Stimulated activated CD8-positive, alpha-beta memory T cell treated with anti-CD3 and anti-CD28 coated beads, Interleukin-4, amount 100 ng/mL, for 48 hours (primary cell): ENCODE results near the gene CLSTN2.

Experiments used
- DNase-seq: peaks from one replicate; pipeline ENCODE4 v3.0.0-alpha.2; 2020

CLSTN2 gene

GRCh38 chr3:140574375-140574774 lies 639.4 kb downstream of the CLSTN2 start:
- no peak for DNase-seq

GRCh38 chr3:140576449-140576848 lies 641.5 kb downstream of the CLSTN2 start:
- no peak for DNase-seq

- DNase-seq, result no peak
These were observed 642.9 kb downstream of the CLSTN2 start for GRCh38 chr3:140577911-140578310.

GRCh38 chr3:140579260-140579659 lies 644.3 kb downstream of the CLSTN2 start:
- DNase-seq, result no peak

DNA sequence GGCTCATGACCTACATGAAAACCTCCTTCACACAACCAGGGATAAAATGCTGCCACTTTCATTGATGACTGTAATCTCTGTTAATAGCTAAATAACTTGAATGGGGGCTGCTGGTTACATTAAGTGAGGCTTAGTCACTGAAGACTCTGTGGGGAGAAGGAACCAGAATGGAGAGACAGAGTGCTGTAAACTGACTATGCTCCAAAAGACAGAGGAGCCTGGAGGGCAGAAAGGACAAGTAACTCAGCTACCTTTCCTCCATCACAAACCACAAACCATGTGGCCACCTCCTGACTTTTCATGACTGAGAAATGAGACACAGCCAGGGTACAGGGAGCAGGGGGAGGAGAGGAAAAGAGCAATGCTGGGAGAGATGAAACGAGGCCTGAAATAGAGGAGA lies 645.8 kb downstream of the CLSTN2 start:
- no peak for DNase-seq

DNA sequence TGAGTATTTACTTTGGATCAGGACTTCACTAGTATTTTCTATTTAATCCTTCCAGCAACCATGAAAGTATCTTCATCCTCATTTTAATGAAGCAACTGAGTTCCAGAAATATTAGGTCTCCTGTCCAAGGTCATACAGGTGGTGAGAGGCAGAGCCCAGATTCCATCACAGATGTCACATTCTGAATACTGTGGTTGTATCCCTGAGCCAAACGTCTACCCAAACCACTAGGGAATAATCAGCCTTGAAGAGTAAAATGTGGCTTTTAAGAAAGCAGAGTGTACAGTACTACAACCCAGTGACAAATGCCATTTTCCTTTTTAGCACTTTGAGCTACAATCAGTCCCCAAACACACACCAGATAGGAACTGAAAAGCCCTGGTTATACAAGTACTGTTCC lies 649.6 kb downstream of the CLSTN2 start:
- no peak for DNase-seq

DNA sequence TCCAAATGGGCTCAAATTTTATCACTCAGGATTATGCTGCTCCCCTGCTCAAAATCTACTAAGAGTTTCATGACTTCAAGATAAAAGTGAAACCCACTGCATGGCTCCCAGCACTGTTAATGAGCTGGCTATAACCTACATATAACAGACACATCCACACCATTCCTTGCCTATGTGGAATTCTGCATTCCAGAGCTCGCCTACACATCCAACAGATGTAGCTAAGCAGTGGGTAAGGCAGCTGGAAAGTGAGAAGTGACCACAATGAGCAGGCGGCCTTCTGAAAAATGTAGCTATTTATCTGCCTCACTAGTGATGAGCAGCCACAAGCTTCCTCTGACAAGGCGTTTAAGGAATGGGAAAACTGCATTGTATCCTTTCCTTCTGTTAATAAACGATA lies 650.8 kb downstream of the CLSTN2 start:
- no peak for DNase-seq

- no peak for DNase-seq
These were observed 651.3 kb downstream of the CLSTN2 start for GRCh38 chr3:140586311-140586710.

DNA sequence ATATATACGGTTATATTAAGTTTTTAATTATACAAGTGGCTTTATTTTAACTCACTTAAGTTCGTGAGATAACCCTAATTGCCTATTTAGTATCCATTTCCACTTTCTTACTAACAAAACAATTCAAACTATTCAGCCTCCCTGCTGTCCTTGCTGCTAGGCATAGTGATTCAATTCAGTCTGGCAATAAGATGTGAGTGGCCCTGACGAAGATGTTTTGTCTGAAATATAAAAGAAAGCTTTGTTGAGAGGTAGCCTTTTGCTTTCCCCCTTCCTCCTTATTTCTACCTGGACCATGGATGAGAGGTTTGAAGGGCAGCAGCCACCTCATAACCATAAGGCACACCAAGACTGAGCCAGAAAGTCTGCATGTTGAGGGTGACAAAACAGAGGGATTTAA lies 653.6 kb downstream of the CLSTN2 start:
- no peak for DNase-seq

GRCh38 chr3:140593766-140594165 lies 658.8 kb downstream of the CLSTN2 start:
- no peak for DNase-seq

DNA sequence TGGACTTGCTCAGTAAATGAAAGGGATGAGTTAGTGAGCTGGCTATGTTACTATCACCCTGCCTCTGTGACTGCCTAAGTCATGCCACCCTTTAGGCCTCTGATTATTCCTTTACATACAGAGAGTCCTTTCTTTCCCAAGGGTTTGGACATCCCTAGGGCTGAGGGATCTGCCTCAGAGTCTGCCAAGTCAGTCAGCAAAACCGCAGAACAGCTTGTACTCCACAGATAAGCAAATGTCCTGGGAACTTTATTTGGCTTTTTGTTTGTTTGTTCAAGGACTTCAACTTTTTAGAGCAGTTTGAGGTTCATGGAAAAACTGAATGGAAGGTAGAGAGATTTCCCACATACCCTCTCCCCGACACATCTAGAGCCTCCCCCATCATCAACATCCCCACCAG lies 660.3 kb downstream of the CLSTN2 start:
- DNase-seq, result no peak

DNA sequence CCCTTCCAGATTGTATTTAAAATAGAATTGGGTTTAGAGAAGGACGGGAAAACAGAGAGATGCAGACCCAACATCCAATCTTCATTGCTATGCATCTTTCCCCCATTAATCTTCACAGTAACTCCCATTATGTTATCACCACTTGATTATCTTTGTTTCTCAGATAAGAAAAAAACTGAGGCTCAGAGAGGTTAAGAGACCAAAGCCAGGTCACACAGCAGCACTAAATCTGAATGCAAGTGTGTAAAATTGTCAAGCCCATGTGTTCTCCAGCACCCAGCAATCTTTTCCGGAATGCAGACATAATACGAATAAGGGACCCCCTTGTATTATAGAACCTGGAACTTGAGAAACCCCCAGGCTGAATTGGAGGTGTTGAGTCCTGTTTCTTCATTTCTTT lies 662.4 kb downstream of the CLSTN2 start:
- DNase-seq, result no peak

DNA sequence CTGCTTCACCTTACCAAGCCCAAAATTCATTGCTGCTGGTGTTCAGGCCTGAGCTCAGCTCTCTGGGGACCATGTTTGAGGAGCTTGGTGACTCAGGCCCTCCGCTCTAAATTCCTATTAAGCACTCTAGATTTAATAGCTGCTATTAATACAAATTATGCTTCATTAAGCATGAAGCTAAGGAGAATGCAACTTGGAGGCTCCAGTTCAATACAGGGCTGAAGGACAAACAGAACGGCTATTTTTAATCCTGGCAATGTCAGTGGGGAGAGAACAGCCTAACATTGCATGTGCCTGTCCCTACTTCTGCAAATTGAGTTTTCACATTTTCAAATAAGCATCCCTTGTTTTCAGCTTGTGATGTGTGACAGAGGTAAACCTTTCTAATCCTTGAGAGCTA lies 662.8 kb downstream of the CLSTN2 start:
- DNase-seq, result no peak

GRCh38 chr3:140599009-140599408 lies 664.0 kb downstream of the CLSTN2 start:
- no peak for DNase-seq

GRCh38 chr3:140599496-140599895 lies 664.5 kb downstream of the CLSTN2 start:
- DNase-seq, result no peak

DNA sequence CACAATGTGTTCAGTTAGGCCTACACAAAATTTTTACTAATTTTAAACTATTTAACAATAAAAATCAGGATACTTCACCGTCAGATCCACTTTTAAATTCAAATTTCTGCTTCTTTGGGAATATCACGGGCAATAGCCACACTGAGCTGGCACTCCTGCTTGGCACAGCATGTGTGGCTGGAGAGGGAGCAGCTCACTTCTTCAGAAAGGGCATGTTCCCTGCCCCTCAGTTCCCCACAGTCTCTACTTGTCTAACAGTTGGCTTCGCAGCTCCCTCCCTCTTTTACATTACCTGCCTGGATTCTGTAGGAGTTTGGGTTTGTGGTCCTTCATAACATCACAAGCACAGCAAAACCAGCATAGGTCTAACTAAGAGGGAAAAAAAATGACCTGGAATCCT lies 666.9 kb downstream of the CLSTN2 start:
- no peak for DNase-seq

- no peak for DNase-seq
These were observed 667.8 kb downstream of the CLSTN2 start for GRCh38 chr3:140602781-140603180.

- DNase-seq, result no peak
These were observed 668.8 kb downstream of the CLSTN2 start for GRCh38 chr3:140603766-140604165.

GRCh38 chr3:140610544-140610943 lies 675.6 kb downstream of the CLSTN2 start:
- DNase-seq, result no peak

- no peak for DNase-seq
These were observed 679.0 kb downstream of the CLSTN2 start for GRCh38 chr3:140614001-140614400.

DNA sequence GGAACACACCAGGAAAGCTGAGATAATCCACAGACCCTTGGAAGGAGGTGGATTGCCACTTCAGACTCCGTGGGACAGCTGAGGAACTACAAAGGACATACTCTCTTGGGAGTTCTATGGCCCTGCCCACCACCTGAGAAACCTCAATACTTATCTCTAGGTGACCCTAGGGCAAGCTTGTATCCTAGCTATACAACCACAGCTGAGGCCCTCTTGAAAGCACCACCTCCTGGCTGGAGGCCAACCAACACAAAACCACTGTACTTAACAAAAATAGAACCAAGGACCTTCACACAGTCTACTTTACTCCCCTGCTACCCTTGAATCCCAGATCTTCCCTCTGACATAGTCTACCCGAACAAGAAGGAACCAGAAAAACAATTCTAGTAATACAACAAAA lies 682.1 kb downstream of the CLSTN2 start:
- DNase-seq, result no peak

- no peak for DNase-seq
These were observed 691.9 kb downstream of the CLSTN2 start for GRCh38 chr3:140626856-140627255.
